Measurements from ENCODE around the gene NPLOC4. TPM values are rescaled to one million over a fixed set of nuclear protein-coding genes. Genes with fewer than 3 reads are reported as not detected.
A peak's percentile ranks its signal among the peaks of the same experiment; 100 is the strongest.

Gene NPLOC4
- total and polyA plus RNA-seq, 2 of the 13 experiments (the other 11 are each of a cell fraction or from before 2014, with no cell fraction given) = 57.0 to 97.0 TPM

GRCh38 chr17:81550830-81551457, 86.0 kb downstream of the NPLOC4 start (continued):
- TF ChIP-seq ARNTL (CRISPR knock-in tag; IDR thresholded peaks at IDR 0.05) (no peak), NONO (IDR thresholded peaks at IDR 0.05) (no peak), NONO (CRISPR knock-in tag; conservative IDR thresholded peaks at IDR 0.05) (0 out of 2 replicates have a peak, but pooled peaks have one; percentile 46), ZFP36 (IDR thresholded peaks at IDR 0.05; ENCODE audit: borderline replicate concordance, low read depth, low read length, partially characterized antibody) (no peak), ZNF512 (CRISPR knock-in tag; IDR thresholded peaks at IDR 0.05) (no peak), THRA (CRISPR knock-in tag; IDR thresholded peaks at IDR 0.05; ENCODE audit: borderline replicate concordance) (no peak), NFKBIZ (CRISPR knock-in tag; IDR thresholded peaks at IDR 0.05) (no peak), ZFP91 (CRISPR knock-in tag; IDR thresholded peaks at IDR 0.05; ENCODE audit: borderline replicate concordance) (no peak), LRRFIP1 (CRISPR knock-in tag; conservative IDR thresholded peaks at IDR 0.05) (no peak), ATF1 (CRISPR knock-in tag; IDR thresholded peaks at IDR 0.05) (no peak), ZNF260 (CRISPR knock-in tag; IDR thresholded peaks at IDR 0.05; ENCODE audit: borderline replicate concordance, low read depth) (no peak), BHLHE40 (IDR thresholded peaks at IDR 0.05; ENCODE audit: low read length) (no peak), HINFP (CRISPR knock-in tag; IDR thresholded peaks at IDR 0.05; ENCODE audit: low read depth) (no peak; the same call in 1 of the 2 replicates), ZNF891 (CRISPR knock-in tag; IDR thresholded peaks at IDR 0.05) (peak; percentile 45; the same call in 1 of the 2 replicates), HNF1A (IDR thresholded peaks at IDR 0.05; ENCODE audit: low read depth) (no peak), HNF1A (CRISPR knock-in tag; IDR thresholded peaks at IDR 0.05; ENCODE audit: borderline replicate concordance) (peak; percentile 44; the same call in 1 of the 2 replicates)

All from HepG2 (cell line).